Measurements from ENCODE around the gene LRRC3C.

- TF ChIP-seq CTCF (tag by site-specific recombination; IDR thresholded peaks at IDR 0.05) (no peak), SETDB1 (IDR thresholded peaks at IDR 0.05; ENCODE audit: insufficient read length, low read length) (no peak), ZSCAN4 (tag by site-specific recombination; IDR thresholded peaks at IDR 0.05) (no peak), ZNF549 (tag by site-specific recombination; IDR thresholded peaks at IDR 0.05) (no peak), ZNF561 (tag by site-specific recombination; IDR thresholded peaks at IDR 0.05; ENCODE audit: borderline replicate concordance) (no peak), AEBP2 (tag by site-specific recombination; IDR thresholded peaks at IDR 0.05; ENCODE audit: borderline replicate concordance) (no peak), ZNF510 (tag by site-specific recombination; IDR thresholded peaks at IDR 0.05; ENCODE audit: insufficient replicate concordance) (no peak), ZBTB8A (tag by site-specific recombination; IDR thresholded peaks at IDR 0.05) (no peak), ZSCAN18 (tag by site-specific recombination; IDR thresholded peaks at IDR 0.05) (no peak)
These were observed 661 bp downstream of the LRRC3C start for GRCh38 chr17:39927929-39928857.
